ENCODE results near the gene CNTN5. TPM values are rescaled to one million over a fixed set of nuclear protein-coding genes. Genes with fewer than 3 reads are reported as not detected.

CNTN5 gene
- total RNA-seq, 1 experiment from 2014 or later: not detected

DNA sequence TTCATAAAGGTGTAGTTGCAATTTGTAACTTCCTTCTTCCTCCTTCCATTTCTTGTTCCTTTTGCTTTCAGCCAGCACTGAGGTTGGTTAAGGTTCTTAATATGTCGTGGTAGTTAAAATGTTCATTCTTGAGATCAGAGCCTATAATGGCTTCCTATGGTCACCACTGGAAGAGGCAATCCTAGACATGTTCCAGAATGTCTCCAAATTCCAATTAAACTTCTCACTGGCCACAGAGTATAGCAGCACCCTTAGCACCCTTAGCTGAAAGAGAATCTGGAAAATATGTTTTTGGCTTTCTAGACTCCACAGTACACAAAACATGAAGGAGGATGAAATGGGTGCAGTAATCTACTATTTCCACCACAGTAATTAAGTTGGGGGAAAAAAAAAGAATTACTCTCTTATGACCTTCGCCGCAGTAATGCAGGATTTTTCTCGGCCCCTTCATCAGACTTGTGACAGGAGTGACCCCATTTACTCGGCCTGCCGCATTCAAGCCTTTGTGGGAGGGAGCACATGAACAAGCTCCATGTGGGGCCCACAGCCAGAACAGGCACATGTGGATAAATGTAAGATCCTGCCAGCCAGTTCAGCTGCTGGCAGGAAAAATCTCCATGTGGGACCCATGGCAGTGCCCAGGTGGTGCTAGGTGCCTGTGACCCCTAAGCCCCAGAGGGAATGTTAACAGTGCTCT is 1317.5 kb downstream of the CNTN5 start:
- Histone ChIP-seq H2AK5ac (ENCODE audit: insufficient read length, low read length) (no peak overlapping the region), H3K9me3 (ENCODE audit: control insufficient read depth, low read depth, low read length) (no peaks in the 10 kb centered on the region), H3K4ac (ENCODE audit: low read depth, low read length) (no peak overlapping the region), H4K20me1 (ENCODE audit: control insufficient read depth, insufficient read depth, insufficient read length) (no peaks in the 10 kb centered on the region), H2BK15ac (ENCODE audit: low read depth, low read length) (no peak overlapping the region), H4K5ac (ENCODE audit: insufficient read length, low read depth, low read length) (no peak overlapping the region), H4K91ac (ENCODE audit: insufficient read length, low read depth, low read length) (no peak overlapping the region), H2BK120ac (ENCODE audit: low read depth, low read length, poor library complexity, severe bottlenecking) (no peak overlapping the region), H3K9ac (ENCODE audit: extremely low read depth, insufficient read length, low read length) (no peak overlapping the region), H4K8ac (replicated peaks; ENCODE audit: insufficient read length, low read depth, low read length) (no peak overlapping the region), H3K14ac (ENCODE audit: insufficient read depth, low read length) (no peak overlapping the region), H3K79me1 (ENCODE audit: insufficient read depth, low read depth, low read length, poor library complexity, severe bottlenecking) (no peaks in the 10 kb centered on the region), H3K56ac (ENCODE audit: insufficient read length, low read depth, low read length) (no peak overlapping the region), H2BK20ac (ENCODE audit: low read depth, low read length, poor library complexity, severe bottlenecking) (no peak overlapping the region), H3K18ac (ENCODE audit: insufficient read length, low read depth, low read length) (no peak overlapping the region), H2BK12ac (ENCODE audit: insufficient read length, low read depth, low read length) (no peak overlapping the region), H2BK5ac (ENCODE audit: insufficient read length, low read length) (no peak overlapping the region), H3K23ac (ENCODE audit: insufficient read length, low read depth, low read length) (no peak overlapping the region), H3K23me2 (ENCODE audit: insufficient read length, low read depth, low read length, poor library complexity, severe bottlenecking) (no peaks in the 10 kb centered on the region), H2AFZ (ENCODE audit: low read length) (no peak overlapping the region), H3K79me2 (ENCODE audit: insufficient read depth, low read length) (no peaks in the 10 kb centered on the region), H3T11ph (ENCODE audit: low read length) (no peak overlapping the region), H3K27ac (ENCODE audit: insufficient read length, low read depth, low read length) (no peak overlapping the region), H3K27me3 (ENCODE audit: insufficient read depth, low read length) (no peaks in the 10 kb centered on the region), H3K4me1 (ENCODE audit: insufficient read depth, low read length) (no peaks in the 10 kb centered on the region), H3K4me2 (ENCODE audit: insufficient read depth, insufficient read length, low read length) (no peak overlapping the region)
- Mint-ChIP-seq H3K36me3 (ENCODE audit: insufficient read depth in 1 of 3, low read depth in 3 of 3) (no peaks in the 10 kb centered on the region), H3K4me1 (peaks cover 12 to 16% of the 10 kb centered on the region in 2 experiments), H3K27ac (no peak overlapping the region), H3K4me3 (no peak overlapping the region), H3K9me3 (no peaks in the 10 kb centered on the region; a peak in 1 of 5 replicates), H3K27me3 (ENCODE audit: low read depth) (no peaks in the 10 kb centered on the region)
- no CpG with 5 or more reads among the region's 6 CpGs for WGBS (ENCODE audit: extremely low coverage, insufficient read length, low lambda C conversion rate)
- DNase-seq: no peak
- TF ChIP-seq, protein P1, sequence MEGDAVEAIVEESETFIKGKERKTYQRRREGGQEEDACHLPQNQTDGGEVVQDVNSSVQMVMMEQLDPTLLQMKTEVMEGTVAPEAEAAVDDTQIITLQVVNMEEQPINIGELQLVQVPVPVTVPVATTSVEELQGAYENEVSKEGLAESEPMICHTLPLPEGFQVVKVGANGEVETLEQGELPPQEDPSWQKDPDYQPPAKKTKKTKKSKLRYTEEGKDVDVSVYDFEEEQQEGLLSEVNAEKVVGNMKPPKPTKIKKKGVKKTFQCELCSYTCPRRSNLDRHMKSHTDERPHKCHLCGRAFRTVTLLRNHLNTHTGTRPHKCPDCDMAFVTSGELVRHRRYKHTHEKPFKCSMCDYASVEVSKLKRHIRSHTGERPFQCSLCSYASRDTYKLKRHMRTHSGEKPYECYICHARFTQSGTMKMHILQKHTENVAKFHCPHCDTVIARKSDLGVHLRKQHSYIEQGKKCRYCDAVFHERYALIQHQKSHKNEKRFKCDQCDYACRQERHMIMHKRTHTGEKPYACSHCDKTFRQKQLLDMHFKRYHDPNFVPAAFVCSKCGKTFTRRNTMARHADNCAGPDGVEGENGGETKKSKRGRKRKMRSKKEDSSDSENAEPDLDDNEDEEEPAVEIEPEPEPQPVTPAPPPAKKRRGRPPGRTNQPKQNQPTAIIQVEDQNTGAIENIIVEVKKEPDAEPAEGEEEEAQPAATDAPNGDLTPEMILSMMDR (conservative IDR thresholded peaks at IDR 0.05): no peak
